HepG2 (cell line): Measurements from ENCODE around the gene NPAS2. TPM values are rescaled to one million over a fixed set of nuclear protein-coding genes. Genes with fewer than 3 reads are reported as not detected.

ENCODE experiments used
- ASH2L ChIP-seq: fragments of 300-600, 200-600 bp; sonication (generic); IDR thresholded peaks from 2 replicates; pipeline ENCODE4 v1.7.0; 2017; ENCODE audit warnings: low read depth, mild to moderate bottlenecking, moderate library complexity, mixed read lengths, low read length; ENCODE audit not compliant: insufficient read length
- CEBPG ChIP-seq: IDR thresholded peaks from 2 replicates; pipeline ENCODE4 v1.6.1; 2016
- MAF1 ChIP-seq: sonication (generic); formaldehyde crosslinking; IDR thresholded peaks from 2 replicates; pipeline ENCODE4 v1.5.0; 2020; ENCODE audit warnings: missing genetic modification reagents, borderline replicate concordance
- MBD4 ChIP-seq: IDR thresholded peaks from 2 replicates; pipeline ENCODE4 v1.6.1; 2012; ENCODE audit warnings: low read length, inconsistent platforms, borderline replicate concordance
- PCBP1 ChIP-seq: fragments of 200-400 bp; formaldehyde crosslinking; IDR thresholded peaks from 2 replicates; pipeline ENCODE4 v1.6.1; 2017; ENCODE audit warnings: mild to moderate bottlenecking, low read depth, low read length, borderline replicate concordance
- POLR2G ChIP-seq: fragments of 200-400 bp; formaldehyde crosslinking; IDR thresholded peaks from 2 replicates; pipeline ENCODE4 v1.6.1; 2018; ENCODE audit warnings: mild to moderate bottlenecking, low read depth, low read length, moderate library complexity
- SMAD3 ChIP-seq: sonication (generic); formaldehyde crosslinking; IDR thresholded peaks from 2 replicates; pipeline ENCODE4 v1.4.0; 2020; ENCODE audit warnings: missing genetic modification reagents
- TBX2 ChIP-seq: sonication (generic); formaldehyde crosslinking; IDR thresholded peaks from 2 replicates; pipeline ENCODE4 v1.5.0; 2020; ENCODE audit warnings: missing genetic modification reagents, mild to moderate bottlenecking, borderline replicate concordance
- TGIF2 ChIP-seq: IDR thresholded peaks from 2 replicates; pipeline ENCODE4 v1.6.1; 2016; ENCODE audit warnings: control low read depth, missing compliant biosample characterization
- TP53 ChIP-seq: sonication (generic); formaldehyde crosslinking; conservative IDR thresholded peaks from 2 replicates; pipeline ENCODE4 v1.4.0; 2020; ENCODE audit warnings: missing genetic modification reagents
- ZNF180 ChIP-seq: sonication (generic); formaldehyde crosslinking; IDR thresholded peaks from 2 replicates; pipeline ENCODE4 v1.4.0; 2020; ENCODE audit warnings: low read depth, missing genetic modification reagents, borderline replicate concordance
- ZNF550 ChIP-seq: sonication (generic); formaldehyde crosslinking; IDR thresholded peaks from 2 replicates; pipeline ENCODE4 v1.4.0; 2020; ENCODE audit warnings: mild to moderate bottlenecking, missing genetic modification reagents, borderline replicate concordance
- ZNF709 ChIP-seq: sonication (generic); formaldehyde crosslinking; IDR thresholded peaks from 2 replicates; pipeline ENCODE4 v1.5.0; 2020; ENCODE audit warnings: mild to moderate bottlenecking, missing genetic modification reagents
- polyA plus RNA-seq, 8 experiments: library from polyadenylated mRNA; depleted of rRNA in 3 of 8; stranded (reverse) in 7 of 8; unstranded in 1 of 8; fragments of >200 nt; fragmentation: Illumina TruSeq in 4 of 8; extraction: Trizol in 4 of 8; gene quantifications; 2 replicates each; pipeline versions ENCODE4 v1.2.1 to v1.2.3, GENCODE V29; 2011 to 2016; ENCODE audit warnings: low read depth in 4 of 8, missing spikeins in 1 of 8, mixed read lengths in 1 of 8; ENCODE audit not compliant: insufficient read depth in 1 of 8
- total RNA-seq, 5 experiments: library from RNA; depleted of rRNA; stranded (reverse); fragments of >200 nt; fragmentation: Illumina TruSeq; extraction: Trizol; gene quantifications; 2 replicates each; pipeline ENCODE4 v1.2.3, GENCODE V29; 2016; ENCODE audit warnings: low read depth in 1 of 5
- TF ChIP-seq, protein P1 (sequence below), 2 experiments: fragments of 450-650 bp in 1 of 2; sonication (generic) in 1 of 2; formaldehyde crosslinking in 1 of 2; IDR thresholded peaks; 2 replicates each; pipeline versions ENCODE4 v1.6.1 to v1.8.0; 2016 to 2022; ENCODE audit warnings: antibody characterized with exemption in 1 of 2, mild to moderate bottlenecking in 1 of 2, missing genetic modification reagents in 1 of 2
- TF ChIP-seq, protein P2 (sequence below): sonication (generic); formaldehyde crosslinking; IDR thresholded peaks from 2 replicates; pipeline ENCODE4 v1.5.0; 2020; ENCODE audit warnings: mild to moderate bottlenecking, missing genetic modification reagents
- TF ChIP-seq, protein P3 (sequence below): sonication (generic); formaldehyde crosslinking; IDR thresholded peaks from 2 replicates; pipeline ENCODE4 v1.4.0; 2020; ENCODE audit warnings: missing genetic modification reagents

The NPAS2 gene
- total and polyA plus RNA-seq, 2 of the 13 experiments (the other 11 are each of a cell fraction or from before 2014, with no cell fraction given) = 14.8 to 37.5 TPM

DNA sequence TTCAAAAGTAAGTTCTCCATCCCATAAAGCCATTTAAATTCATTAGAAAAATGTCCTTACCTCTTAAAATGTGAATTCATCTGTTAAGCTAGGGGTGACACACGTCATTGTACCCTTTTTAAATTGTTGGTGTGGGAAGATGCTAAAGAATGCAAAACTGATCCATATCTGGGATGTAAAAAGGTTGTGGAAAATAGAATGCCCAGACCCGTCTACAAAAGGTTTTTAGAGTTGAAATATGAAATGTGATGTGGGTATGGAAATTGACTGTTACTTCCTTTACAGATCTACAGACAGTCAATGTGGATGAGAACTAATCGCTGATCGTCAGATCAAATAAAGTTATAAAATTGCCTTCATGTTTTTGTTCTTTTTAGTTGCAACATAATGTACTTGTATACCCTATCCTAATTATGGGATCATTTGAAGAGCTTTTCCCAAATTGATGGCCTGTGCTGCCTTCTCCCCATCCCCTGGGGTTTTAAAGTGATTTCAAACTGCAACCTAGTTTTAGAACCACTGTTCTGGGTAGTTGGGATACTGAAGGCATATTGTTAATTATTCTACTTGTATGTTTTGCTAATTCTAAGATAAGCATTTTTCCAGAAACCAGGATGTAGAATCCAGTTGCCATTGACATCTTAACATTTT, 186.3 kb downstream of the NPAS2 start (continued):
- TF ChIP-seq, protein P1, sequence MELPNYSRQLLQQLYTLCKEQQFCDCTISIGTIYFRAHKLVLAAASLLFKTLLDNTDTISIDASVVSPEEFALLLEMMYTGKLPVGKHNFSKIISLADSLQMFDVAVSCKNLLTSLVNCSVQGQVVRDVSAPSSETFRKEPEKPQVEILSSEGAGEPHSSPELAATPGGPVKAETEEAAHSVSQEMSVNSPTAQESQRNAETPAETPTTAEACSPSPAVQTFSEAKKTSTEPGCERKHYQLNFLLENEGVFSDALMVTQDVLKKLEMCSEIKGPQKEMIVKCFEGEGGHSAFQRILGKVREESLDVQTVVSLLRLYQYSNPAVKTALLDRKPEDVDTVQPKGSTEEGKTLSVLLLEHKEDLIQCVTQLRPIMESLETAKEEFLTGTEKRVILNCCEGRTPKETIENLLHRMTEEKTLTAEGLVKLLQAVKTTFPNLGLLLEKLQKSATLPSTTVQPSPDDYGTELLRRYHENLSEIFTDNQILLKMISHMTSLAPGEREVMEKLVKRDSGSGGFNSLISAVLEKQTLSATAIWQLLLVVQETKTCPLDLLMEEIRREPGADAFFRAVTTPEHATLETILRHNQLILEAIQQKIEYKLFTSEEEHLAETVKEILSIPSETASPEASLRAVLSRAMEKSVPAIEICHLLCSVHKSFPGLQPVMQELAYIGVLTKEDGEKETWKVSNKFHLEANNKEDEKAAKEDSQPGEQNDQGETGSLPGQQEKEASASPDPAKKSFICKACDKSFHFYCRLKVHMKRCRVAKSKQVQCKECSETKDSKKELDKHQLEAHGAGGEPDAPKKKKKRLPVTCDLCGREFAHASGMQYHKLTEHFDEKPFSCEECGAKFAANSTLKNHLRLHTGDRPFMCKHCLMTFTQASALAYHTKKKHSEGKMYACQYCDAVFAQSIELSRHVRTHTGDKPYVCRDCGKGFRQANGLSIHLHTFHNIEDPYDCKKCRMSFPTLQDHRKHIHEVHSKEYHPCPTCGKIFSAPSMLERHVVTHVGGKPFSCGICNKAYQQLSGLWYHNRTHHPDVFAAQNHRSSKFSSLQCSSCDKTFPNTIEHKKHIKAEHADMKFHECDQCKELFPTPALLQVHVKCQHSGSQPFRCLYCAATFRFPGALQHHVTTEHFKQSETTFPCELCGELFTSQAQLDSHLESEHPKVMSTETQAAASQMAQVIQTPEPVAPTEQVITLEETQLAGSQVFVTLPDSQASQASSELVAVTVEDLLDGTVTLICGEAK (IDR thresholded peaks at IDR 0.05) = no peak
- TF ChIP-seq, protein P1 (CRISPR knock-in tag; IDR thresholded peaks at IDR 0.05) = no peak
- TF ChIP-seq TP53 (CRISPR knock-in tag) (no peak), TBX2 (CRISPR knock-in tag) (no peak), ZNF709 (no peak), ASH2L (no peak), MBD4 (peak; percentile 79), POLR2G (peak; percentile 35; the same call in 1 of the 2 replicates), PCBP1 (no peak), CEBPG (CRISPR knock-in tag) (no peak), TGIF2 (CRISPR knock-in tag) (no peak), ZNF180 (CRISPR knock-in tag) (no peak), ZNF550 (CRISPR knock-in tag) (no peak), MAF1 (no peak), SMAD3 (CRISPR knock-in tag) (no peak)
- TF ChIP-seq, protein P2, sequence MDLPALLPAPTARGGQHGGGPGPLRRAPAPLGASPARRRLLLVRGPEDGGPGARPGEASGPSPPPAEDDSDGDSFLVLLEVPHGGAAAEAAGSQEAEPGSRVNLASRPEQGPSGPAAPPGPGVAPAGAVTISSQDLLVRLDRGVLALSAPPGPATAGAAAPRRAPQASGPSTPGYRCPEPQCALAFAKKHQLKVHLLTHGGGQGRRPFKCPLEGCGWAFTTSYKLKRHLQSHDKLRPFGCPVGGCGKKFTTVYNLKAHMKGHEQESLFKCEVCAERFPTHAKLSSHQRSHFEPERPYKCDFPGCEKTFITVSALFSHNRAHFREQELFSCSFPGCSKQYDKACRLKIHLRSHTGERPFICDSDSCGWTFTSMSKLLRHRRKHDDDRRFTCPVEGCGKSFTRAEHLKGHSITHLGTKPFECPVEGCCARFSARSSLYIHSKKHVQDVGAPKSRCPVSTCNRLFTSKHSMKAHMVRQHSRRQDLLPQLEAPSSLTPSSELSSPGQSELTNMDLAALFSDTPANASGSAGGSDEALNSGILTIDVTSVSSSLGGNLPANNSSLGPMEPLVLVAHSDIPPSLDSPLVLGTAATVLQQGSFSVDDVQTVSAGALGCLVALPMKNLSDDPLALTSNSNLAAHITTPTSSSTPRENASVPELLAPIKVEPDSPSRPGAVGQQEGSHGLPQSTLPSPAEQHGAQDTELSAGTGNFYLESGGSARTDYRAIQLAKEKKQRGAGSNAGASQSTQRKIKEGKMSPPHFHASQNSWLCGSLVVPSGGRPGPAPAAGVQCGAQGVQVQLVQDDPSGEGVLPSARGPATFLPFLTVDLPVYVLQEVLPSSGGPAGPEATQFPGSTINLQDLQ (CRISPR knock-in tag) = no peak
- TF ChIP-seq, protein P3, sequence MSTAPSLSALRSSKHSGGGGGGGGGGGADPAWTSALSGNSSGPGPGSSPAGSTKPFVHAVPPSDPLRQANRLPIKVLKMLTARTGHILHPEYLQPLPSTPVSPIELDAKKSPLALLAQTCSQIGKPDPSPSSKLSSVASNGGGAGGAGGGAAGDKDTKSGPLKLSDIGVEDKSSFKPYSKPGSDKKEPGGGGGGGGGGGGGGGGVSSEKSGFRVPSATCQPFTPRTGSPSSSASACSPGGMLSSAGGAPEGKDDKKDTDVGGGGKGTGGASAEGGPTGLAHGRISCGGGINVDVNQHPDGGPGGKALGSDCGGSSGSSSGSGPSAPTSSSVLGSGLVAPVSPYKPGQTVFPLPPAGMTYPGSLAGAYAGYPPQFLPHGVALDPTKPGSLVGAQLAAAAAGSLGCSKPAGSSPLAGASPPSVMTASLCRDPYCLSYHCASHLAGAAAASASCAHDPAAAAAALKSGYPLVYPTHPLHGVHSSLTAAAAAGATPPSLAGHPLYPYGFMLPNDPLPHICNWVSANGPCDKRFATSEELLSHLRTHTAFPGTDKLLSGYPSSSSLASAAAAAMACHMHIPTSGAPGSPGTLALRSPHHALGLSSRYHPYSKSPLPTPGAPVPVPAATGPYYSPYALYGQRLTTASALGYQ (CRISPR knock-in tag) = no peak
